Measurements from ENCODE around the gene HOXA5. TPM values are rescaled to one million over a fixed set of nuclear protein-coding genes. Genes with fewer than 3 reads are reported as not detected.

Gene HOXA5
- total RNA-seq, 1 donor from 2014 or later, result 3.2 TPM

- no peak for TF ChIP-seq CTCF (conservative IDR thresholded peaks at IDR 0.05)
- peaks cover 100% of the 10 kb centered on the region for H3K27me3 Mint-ChIP-seq (ENCODE audit: low read depth)
Observed at GRCh38 chr7:27151341-27151930, 8.0 kb upstream of the HOXA5 start.

GRCh38 chr7:27150568-27151340 lies 7.3 kb upstream of the HOXA5 start:
- peaks cover 8% of the 10 kb centered on the region for H3K36me3 Mint-ChIP-seq (ENCODE audit: low read depth)
- peaks cover 26% of the 10 kb centered on the region for H3K4me1 Mint-ChIP-seq
- H3K27me3 Mint-ChIP-seq (ENCODE audit: low read depth), result peaks cover 100% of the 10 kb centered on the region
- peak overlapping the region; percentile 80 for H3K27ac Mint-ChIP-seq (ENCODE audit: unreplicated experiment)
- peaks cover 4% of the 10 kb centered on the region for H3K9me3 Mint-ChIP-seq
- H3K4me3 Mint-ChIP-seq, result peak overlapping the region; percentile 85
- TF ChIP-seq CTCF (conservative IDR thresholded peaks at IDR 0.05), result peak; percentile 89
- DNase-seq (ENCODE audit: low read depth, low spot score), result peak; percentile 72

More at GRCh38 chr7:27151341-27151930, 8.0 kb upstream of the HOXA5 start:
- Mint-ChIP-seq H3K27ac (ENCODE audit: unreplicated experiment) (peak overlapping the region; percentile 80), H3K9me3 (peaks cover 1% of the 10 kb centered on the region), H3K4me1 (peaks cover 30% of the 10 kb centered on the region), H3K36me3 (ENCODE audit: low read depth) (peaks cover 5% of the 10 kb centered on the region), H3K4me3 (peak overlapping the region; percentile 85)
- no peak for DNase-seq (ENCODE audit: low read depth, low spot score)

- peaks cover 26% of the 10 kb centered on the region for H3K4me1 Mint-ChIP-seq
- H3K4me3 Mint-ChIP-seq, result peak overlapping the region; percentile 85
- peaks cover 100% of the 10 kb centered on the region for H3K27me3 Mint-ChIP-seq (ENCODE audit: low read depth)
- no peak for TF ChIP-seq CTCF (conservative IDR thresholded peaks at IDR 0.05)
- no peak for DNase-seq (ENCODE audit: low read depth, low spot score)
- peaks cover 4% of the 10 kb centered on the region for H3K9me3 Mint-ChIP-seq
- no peak overlapping the region for H3K27ac Mint-ChIP-seq (ENCODE audit: unreplicated experiment)
- H3K36me3 Mint-ChIP-seq (ENCODE audit: low read depth), result peaks cover 8% of the 10 kb centered on the region
Observed at GRCh38 chr7:27149842-27150567, 6.5 kb upstream of the HOXA5 start.

- DNase-seq (ENCODE audit: low read depth, low spot score), result no peak
- Mint-ChIP-seq H3K4me3 (peak overlapping the region; percentile 85), H3K27ac (ENCODE audit: unreplicated experiment) (no peak overlapping the region)
Observed at GRCh38 chr7:27148756-27149641, 5.5 kb upstream of the HOXA5 start.

More at GRCh38 chr7:27148756-27149641, 5.5 kb upstream of the HOXA5 start:
- Mint-ChIP-seq H3K4me1 (peaks cover 27% of the 10 kb centered on the region), H3K36me3 (ENCODE audit: low read depth) (peaks cover 5% of the 10 kb centered on the region), H3K27me3 (ENCODE audit: low read depth) (peaks cover 100% of the 10 kb centered on the region), H3K9me3 (peaks cover 4% of the 10 kb centered on the region)
- TF ChIP-seq CTCF (conservative IDR thresholded peaks at IDR 0.05), result no peak
